IPS-18a (cell line): Measurements from ENCODE around the gene MAP4K5.

ENCODE experiments used
- H3K27ac ChIP-seq: one replicate; pipeline ENCODE4 v1.5.1; 2013; ENCODE audit warnings: low read length
- H3K27me3 ChIP-seq: one replicate; pipeline ENCODE4 v1.6.1; 2013; ENCODE audit warnings: mild to moderate bottlenecking, low read length; ENCODE audit not compliant: control insufficient read depth, insufficient read depth
- H3K36me3 ChIP-seq: one replicate; pipeline ENCODE4 v1.6.1; 2013; ENCODE audit warnings: low read depth, low read length; ENCODE audit not compliant: control insufficient read depth
- H3K4me1 ChIP-seq: one replicate; pipeline ENCODE4 v1.6.1; 2013; ENCODE audit warnings: low read depth, low read length; ENCODE audit not compliant: control insufficient read depth
- H3K4me3 ChIP-seq: one replicate; pipeline ENCODE4 v1.5.1; 2013; ENCODE audit warnings: low read length
- H3K9ac ChIP-seq: one replicate; pipeline ENCODE4 v1.6.1; 2013; ENCODE audit warnings: mild to moderate bottlenecking, low read length, moderate library complexity
- H3K9me3 ChIP-seq: one replicate; pipeline ENCODE4 v1.6.1; 2013; ENCODE audit warnings: low read depth, low read length; ENCODE audit not compliant: control insufficient read depth

MAP4K5 gene

GRCh38 chr14:50530794-50531365, 1.5 kb downstream of the MAP4K5 start:
- Histone ChIP-seq H3K4me3 (peak overlapping the region; percentile 95), H3K27ac (no peak overlapping the region), H3K9ac (peak overlapping the region; percentile 92), H3K9me3 (no peaks in the 10 kb centered on the region), H3K4me1 (peaks cover 16% of the 10 kb centered on the region), H3K27me3 (peaks cover 13% of the 10 kb centered on the region), H3K36me3 (no peaks in the 10 kb centered on the region)

GRCh38 chr14:50530358-50530757, 2.0 kb downstream of the MAP4K5 start:
- Histone ChIP-seq H3K27ac (no peak overlapping the region), H3K9me3 (no peaks in the 10 kb centered on the region), H3K4me1 (peaks cover 16% of the 10 kb centered on the region), H3K9ac (no peak overlapping the region), H3K27me3 (peaks cover 13% of the 10 kb centered on the region), H3K4me3 (peak overlapping the region; percentile 95), H3K36me3 (no peaks in the 10 kb centered on the region)

GRCh38 chr14:50529288-50530179, 2.8 kb downstream of the MAP4K5 start:
- Histone ChIP-seq H3K9ac (no peak overlapping the region), H3K27me3 (peaks cover 13% of the 10 kb centered on the region), H3K36me3 (no peaks in the 10 kb centered on the region), H3K4me3 (peak overlapping the region; percentile 95), H3K4me1 (peaks cover 16% of the 10 kb centered on the region), H3K27ac (no peak overlapping the region), H3K9me3 (no peaks in the 10 kb centered on the region)

- H3K4me3 ChIP-seq = no peak overlapping the region
- no peak overlapping the region for H3K9ac ChIP-seq
- no peaks in the 10 kb centered on the region for H3K9me3 ChIP-seq
- H3K27ac ChIP-seq = no peak overlapping the region
- H3K27me3 ChIP-seq = peaks cover 2% of the 10 kb centered on the region
- peaks cover 23% of the 10 kb centered on the region for H3K4me1 ChIP-seq
- no peaks in the 10 kb centered on the region for H3K36me3 ChIP-seq
Observed at GRCh38 chr14:50528000-50528399, 4.4 kb downstream of the MAP4K5 start.

- H3K9ac ChIP-seq = no peak overlapping the region
- no peak overlapping the region for H3K27ac ChIP-seq
- H3K4me3 ChIP-seq = no peak overlapping the region
- H3K36me3 ChIP-seq = no peaks in the 10 kb centered on the region
- H3K4me1 ChIP-seq = peaks cover 10% of the 10 kb centered on the region
- H3K27me3 ChIP-seq = no peaks in the 10 kb centered on the region
- no peaks in the 10 kb centered on the region for H3K9me3 ChIP-seq
Observed at GRCh38 chr14:50524731-50525515, 7.4 kb downstream of the MAP4K5 start.

- Histone ChIP-seq H3K27ac (no peak overlapping the region), H3K27me3 (no peaks in the 10 kb centered on the region), H3K9ac (no peak overlapping the region), H3K4me1 (peaks cover 7% of the 10 kb centered on the region), H3K4me3 (no peak overlapping the region), H3K36me3 (no peaks in the 10 kb centered on the region), H3K9me3 (no peaks in the 10 kb centered on the region)
Observed at GRCh38 chr14:50524060-50524459, 8.3 kb downstream of the MAP4K5 start.

- Histone ChIP-seq H3K36me3 (no peaks in the 10 kb centered on the region), H3K27me3 (no peaks in the 10 kb centered on the region), H3K4me3 (no peak overlapping the region), H3K27ac (no peak overlapping the region), H3K4me1 (peaks cover 7% of the 10 kb centered on the region), H3K9me3 (no peaks in the 10 kb centered on the region), H3K9ac (no peak overlapping the region)
Observed at GRCh38 chr14:50523271-50524041, 8.9 kb downstream of the MAP4K5 start.

GRCh38 chr14:50521912-50522341, 10.4 kb downstream of the MAP4K5 start:
- Histone ChIP-seq H3K36me3 (no peaks in the 10 kb centered on the region), H3K27me3 (no peaks in the 10 kb centered on the region), H3K9me3 (no peaks in the 10 kb centered on the region), H3K4me3 (no peak overlapping the region), H3K4me1 (peaks cover 7% of the 10 kb centered on the region), H3K9ac (no peak overlapping the region), H3K27ac (no peak overlapping the region)

- H3K36me3 ChIP-seq = no peaks in the 10 kb centered on the region
- peaks cover 7% of the 10 kb centered on the region for H3K4me1 ChIP-seq
- no peak overlapping the region for H3K9ac ChIP-seq
- no peak overlapping the region for H3K27ac ChIP-seq
- H3K9me3 ChIP-seq = no peaks in the 10 kb centered on the region
- no peak overlapping the region for H3K4me3 ChIP-seq
- H3K27me3 ChIP-seq = no peaks in the 10 kb centered on the region
Observed at GRCh38 chr14:50520947-50521815, 11.2 kb downstream of the MAP4K5 start.

- Histone ChIP-seq H3K36me3 (no peaks in the 10 kb centered on the region), H3K9me3 (no peaks in the 10 kb centered on the region), H3K27ac (no peak overlapping the region), H3K9ac (no peak overlapping the region), H3K4me3 (no peak overlapping the region), H3K4me1 (no peaks in the 10 kb centered on the region), H3K27me3 (no peaks in the 10 kb centered on the region)
Observed at GRCh38 chr14:50516091-50516490, 16.3 kb downstream of the MAP4K5 start.
